ENCODE results near the gene AJM1. TPM values are rescaled to one million over a fixed set of nuclear protein-coding genes. Genes with fewer than 3 reads are reported as not detected.

Gene AJM1
- total RNA-seq, 4 donors from 2014 or later = 0.32 to 2.3 (median 1.0) TPM

GRCh38 chr9:136808806-136809158 lies 33.5 kb upstream of the AJM1 start:
- intact Hi-C loops (cut with DNase I) = no loop called here
- H3K27ac ChIP-seq = peak overlapping the region in 3 of 4 donors; percentile 86 to 96 (median 88)
- no peak for DNase-seq
- H3K9me3 ChIP-seq = no peaks in the 10 kb centered on the region
- TF ChIP-seq POLR2A (IDR thresholded peaks at IDR 0.05) = no peak
- TF ChIP-seq CTCF (IDR thresholded peaks at IDR 0.05) = no peak
- 1 to 2% methylated on average over 14 of the region's 14 CpGs for WGBS, 2 donors
- no peaks in the 10 kb centered on the region for H3K27me3 ChIP-seq
- peaks cover 0 to 48% (median 0%) of the 10 kb centered on the region in 3 donors for H3K36me3 ChIP-seq
- H3K4me1 ChIP-seq = peaks cover 27 to 57% (median 27%) of the 10 kb centered on the region in 3 donors
- peak overlapping the region; percentile 84 to 98 (median 89) for H3K4me3 ChIP-seq

- TF ChIP-seq POLR2A (IDR thresholded peaks at IDR 0.05) (no peak), CTCF (IDR thresholded peaks at IDR 0.05) (no peak)
- intact Hi-C loops (cut with DNase I) = no loop called here
- no peak for DNase-seq
- 87% methylated on average over 13 of the region's 13 CpGs for WGBS, 2 donors
- peaks cover 3 to 23% (median 6%) of the 10 kb centered on the region in 3 donors for H3K4me1 ChIP-seq
- H3K4me3 ChIP-seq = no peak overlapping the region
- peaks cover 0 to 58% (median 0%) of the 10 kb centered on the region in 3 donors for H3K36me3 ChIP-seq
- H3K27me3 ChIP-seq = no peaks in the 10 kb centered on the region
- no peak overlapping the region for H3K27ac ChIP-seq
- H3K9me3 ChIP-seq = no peaks in the 10 kb centered on the region
These were observed 27.4 kb upstream of the AJM1 start for GRCh38 chr9:136814725-136815421.

GRCh38 chr9:136815422-136815782 lies 26.9 kb upstream of the AJM1 start:
- H3K27ac ChIP-seq = no peak overlapping the region
- DNase-seq = no peak
- H3K9me3 ChIP-seq = no peaks in the 10 kb centered on the region
- WGBS, 2 donors = 40% methylated on average over 1 of the region's 1 CpG; no CpG with 5 or more reads in 1 of the 2 donors
- peaks cover 0 to 18% (median 2%) of the 10 kb centered on the region in 3 donors for H3K4me1 ChIP-seq
- TF ChIP-seq POLR2A (IDR thresholded peaks at IDR 0.05) = no peak
- no peak for TF ChIP-seq CTCF (IDR thresholded peaks at IDR 0.05)
- intact Hi-C loops (cut with DNase I) = no loop called here
- H3K27me3 ChIP-seq = no peaks in the 10 kb centered on the region
- no peak overlapping the region for H3K4me3 ChIP-seq
- H3K36me3 ChIP-seq = peaks cover 0 to 53% (median 0%) of the 10 kb centered on the region in 3 donors

GRCh38 chr9:136820971-136821825 lies 21.1 kb upstream of the AJM1 start:
- WGBS, 2 donors = 54 to 82% methylated on average over 7 to 44 of the region's 83 CpGs
- peak overlapping the region in 1 of 4 donors; percentile 17 for H3K27ac ChIP-seq
- no peaks in the 10 kb centered on the region for H3K9me3 ChIP-seq
- intact Hi-C loops (cut with DNase I) = no loop called here
- DNase-seq = no peak
- peaks cover 0 to 16% (median 3%) of the 10 kb centered on the region in 3 donors for H3K4me1 ChIP-seq
- H3K4me3 ChIP-seq = peak overlapping the region in 3 of 4 donors; percentile 12 to 59 (median 37)
- no peaks in the 10 kb centered on the region for H3K27me3 ChIP-seq
- no peak for TF ChIP-seq POLR2A (IDR thresholded peaks at IDR 0.05)
- TF ChIP-seq CTCF (IDR thresholded peaks at IDR 0.05) = no peak
- peaks cover 0 to 39% (median 17%) of the 10 kb centered on the region in 3 donors for H3K36me3 ChIP-seq

Data from esophagus squamous epithelium (tissue), 5 donors.